ENCODE data around the gene TLR4. TPM values are rescaled to one million over a fixed set of nuclear protein-coding genes. Genes with fewer than 3 reads are reported as not detected.

Gene TLR4
- total RNA-seq, 1 experiment from 2014 or later: 0.07 TPM

- H4K91ac ChIP-seq (ENCODE audit: insufficient read length, low read depth, low read length): no peak overlapping the region
- H2BK120ac ChIP-seq (ENCODE audit: low read depth, low read length, poor library complexity, severe bottlenecking): no peak overlapping the region
- H3K4ac ChIP-seq (ENCODE audit: low read depth, low read length): no peak overlapping the region
- H3K4me3 Mint-ChIP-seq: no peak overlapping the region
- no peak overlapping the region for H2BK20ac ChIP-seq (ENCODE audit: low read depth, low read length, poor library complexity, severe bottlenecking)
- H3K56ac ChIP-seq (ENCODE audit: insufficient read length, low read depth, low read length): no peak overlapping the region
- no CpG with 5 or more reads among the region's 4 CpGs for WGBS (ENCODE audit: extremely low coverage, insufficient read length, low lambda C conversion rate)
- no peak overlapping the region for H2AFZ ChIP-seq (ENCODE audit: low read length)
- no peak overlapping the region for H3K9ac ChIP-seq (ENCODE audit: extremely low read depth, insufficient read length, low read length)
- no peaks in the 10 kb centered on the region for H3K9me3 ChIP-seq (ENCODE audit: control insufficient read depth, low read depth, low read length)
- H3K4me1 Mint-ChIP-seq: peaks cover 0 to 2% of the 10 kb centered on the region in 2 experiments; a peak in 1 of 4 replicates
- no peak overlapping the region for H2BK12ac ChIP-seq (ENCODE audit: insufficient read length, low read depth, low read length)
- H3K36me3 Mint-ChIP-seq (ENCODE audit: insufficient read depth in 1 of 3, low read depth in 3 of 3): no peaks in the 10 kb centered on the region
- no peak overlapping the region for H2AK5ac ChIP-seq (ENCODE audit: insufficient read length, low read length)
- DNase-seq: no peak
- H3K9me3 Mint-ChIP-seq: peaks cover 0 to 3% of the 10 kb centered on the region in 2 experiments; a peak in 1 of 5 replicates
- no peak overlapping the region for H4K5ac ChIP-seq (ENCODE audit: insufficient read length, low read depth, low read length)
- H3T11ph ChIP-seq (ENCODE audit: low read length): no peak overlapping the region
- H4K20me1 ChIP-seq (ENCODE audit: control insufficient read depth, insufficient read depth, insufficient read length): no peaks in the 10 kb centered on the region
- H3K18ac ChIP-seq (ENCODE audit: insufficient read length, low read depth, low read length): no peak overlapping the region
- H3K23me2 ChIP-seq (ENCODE audit: insufficient read length, low read depth, low read length, poor library complexity, severe bottlenecking): no peaks in the 10 kb centered on the region
- TF ChIP-seq CTCF (conservative IDR thresholded peaks at IDR 0.05): no peak
- no peaks in the 10 kb centered on the region for H3K27me3 ChIP-seq (ENCODE audit: insufficient read depth, low read length)
- H3K4me1 ChIP-seq (ENCODE audit: insufficient read depth, low read length): no peaks in the 10 kb centered on the region
- no peak overlapping the region for H4K8ac ChIP-seq (replicated peaks; ENCODE audit: insufficient read length, low read depth, low read length)
- no peak overlapping the region for H2BK5ac ChIP-seq (ENCODE audit: insufficient read length, low read length)
- no peaks in the 10 kb centered on the region for H3K79me1 ChIP-seq (ENCODE audit: insufficient read depth, low read depth, low read length, poor library complexity, severe bottlenecking)
- H3K4me2 ChIP-seq (ENCODE audit: insufficient read depth, insufficient read length, low read length): no peak overlapping the region
- no peak overlapping the region for H3K23ac ChIP-seq (ENCODE audit: insufficient read length, low read depth, low read length)
- H2BK15ac ChIP-seq (ENCODE audit: low read depth, low read length): no peak overlapping the region
- H3K79me2 ChIP-seq (ENCODE audit: insufficient read depth, low read length): no peaks in the 10 kb centered on the region
- H3K14ac ChIP-seq (ENCODE audit: insufficient read depth, low read length): no peak overlapping the region
- H3K27ac Mint-ChIP-seq: no peak overlapping the region
- no peak overlapping the region for H3K27ac ChIP-seq (ENCODE audit: insufficient read length, low read depth, low read length)
- no peaks in the 10 kb centered on the region; the same call in 1 of the 2 replicates for H3K27me3 Mint-ChIP-seq (ENCODE audit: low read depth)
These were observed 42.1 kb downstream of the TLR4 start for GRCh38 chr9:117746263-117746662.
